Skeletal muscle tissue (tissue), 4 donors: ENCODE data around the gene RNF39. TPM values are rescaled to one million over a fixed set of nuclear protein-coding genes. Genes with fewer than 3 reads are reported as not detected.
A peak's percentile ranks its signal among the peaks of the same experiment; 100 is the strongest.
"Not testable (repeated sequence)": the region's sequence is repeated elsewhere in the genome, so short reads cannot be mapped to it uniquely, and the experiment has no call there.

Source experiments
- H3K27ac ChIP-seq: one replicate; pipeline ENCODE4 v1.7.0; 2013; ENCODE audit warnings: mild to moderate bottlenecking, low read depth, low read length, inconsistent platforms
- H3K27me3 ChIP-seq, 3 donors: one replicate each; pipeline ENCODE4 v1.7.0; 2013; ENCODE audit warnings: low read length in 3 of 3; ENCODE audit not compliant: control insufficient read depth in 3 of 3, insufficient read depth in 3 of 3
- H3K36me3 ChIP-seq, 3 donors: one replicate each; pipeline ENCODE4 v1.7.0; 2013; ENCODE audit warnings: low read length in 3 of 3; ENCODE audit not compliant: control insufficient read depth in 3 of 3, insufficient read depth in 3 of 3
- H3K4me1 ChIP-seq, 3 donors: one replicate each; pipeline ENCODE4 v1.7.0; 2013; ENCODE audit warnings: low read length in 3 of 3, mild to moderate bottlenecking in 3 of 3; ENCODE audit not compliant: control insufficient read depth in 3 of 3, insufficient read depth in 3 of 3
- H3K4me3 ChIP-seq, 3 donors: one replicate each; pipeline ENCODE4 v1.7.0; 2013; ENCODE audit warnings: low read length in 3 of 3
- H3K9ac ChIP-seq, 3 donors: one replicate each; pipeline ENCODE4 v1.7.0; 2013; ENCODE audit warnings: low read length in 3 of 3, mild to moderate bottlenecking in 3 of 3, moderate library complexity in 2 of 3, low read depth in 1 of 3
- H3K9me3 ChIP-seq, 3 donors: one replicate each; pipeline ENCODE4 v1.7.0; 2013; ENCODE audit warnings: low read length in 3 of 3; ENCODE audit not compliant: control insufficient read depth in 3 of 3
- total RNA-seq: library from RNA; depleted of rRNA; stranded (reverse); fragments of >200 nt; gene quantifications from one replicate; pipeline ENCODE4 v1.2.3, GENCODE V29; 2014
- donor health status: Osteomylitis.

The RNF39 gene, protein sequence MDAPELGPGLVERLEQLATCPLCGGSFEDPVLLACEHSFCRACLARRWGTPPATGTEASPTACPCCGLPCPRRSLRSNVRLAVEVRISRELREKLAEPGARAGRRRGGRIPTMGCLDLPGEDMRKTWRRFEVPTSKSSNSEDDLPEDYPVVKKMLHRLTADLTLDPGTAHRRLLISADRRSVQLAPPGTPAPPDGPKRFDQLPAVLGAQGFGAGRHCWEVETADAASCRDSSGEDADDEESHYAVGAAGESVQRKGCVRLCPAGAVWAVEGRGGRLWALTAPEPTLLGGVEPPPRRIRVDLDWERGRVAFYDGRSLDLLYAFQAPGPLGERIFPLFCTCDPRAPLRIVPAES
- total RNA-seq: not detected

DNA sequence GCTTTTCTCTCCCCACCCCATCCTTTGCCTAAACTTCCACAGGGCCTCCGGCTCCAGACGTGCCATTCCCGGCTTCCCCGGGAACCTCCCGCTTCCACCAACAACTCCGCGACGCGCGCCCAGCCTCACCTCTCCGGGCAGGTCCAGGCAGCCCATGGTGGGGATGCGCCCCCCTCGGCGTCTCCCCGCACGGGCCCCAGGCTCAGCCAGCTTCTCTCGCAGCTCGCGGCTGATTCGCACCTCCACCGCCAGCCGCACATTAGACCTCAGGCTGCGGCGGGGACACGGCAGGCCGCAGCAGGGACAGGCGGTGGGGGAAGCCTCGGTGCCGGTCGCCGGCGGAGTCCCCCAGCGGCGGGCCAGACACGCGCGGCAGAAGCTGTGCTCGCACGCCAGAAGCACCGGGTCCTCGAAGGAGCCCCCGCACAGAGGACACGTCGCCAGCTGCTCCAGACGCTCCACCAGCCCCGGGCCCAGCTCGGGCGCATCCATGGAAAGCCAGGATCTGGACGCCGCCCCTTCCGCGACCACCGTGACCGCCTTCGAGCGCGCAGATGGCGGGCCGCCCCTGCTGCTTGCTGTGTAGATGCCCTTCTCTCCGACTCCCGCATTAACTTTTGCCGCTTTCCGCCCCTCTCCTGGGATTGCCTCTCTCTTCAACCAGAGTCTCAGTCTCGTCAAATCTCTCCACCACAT lies at the start of gene RNF39:
Gene RNF39, minus strand, starts transcription at position 676 of the 696 bp plus-strand sequence. Its CDS starts 184 bp downstream, at position 492.
- H3K27me3 ChIP-seq: peaks cover 65 to 79% (median 75%) of the 10 kb centered on the region in 3 donors
- peak within 1 kb of the TSS in 2 of 3 donors; percentile 6 to 27 for H3K4me3 ChIP-seq
- peak within 1 kb of the TSS in 1 of 3 donors; percentile 16 for H3K9ac ChIP-seq
- H3K4me1 ChIP-seq: peaks cover 8 to 17% (median 14%) of the 10 kb centered on the region in 3 donors
- no peaks in the 10 kb centered on the region for H3K9me3 ChIP-seq
- peaks cover under 1 to 2% (median 2%) of the 10 kb centered on the region in 3 donors for H3K36me3 ChIP-seq
- no peak within 1 kb of the TSS for H3K27ac ChIP-seq

DNA sequence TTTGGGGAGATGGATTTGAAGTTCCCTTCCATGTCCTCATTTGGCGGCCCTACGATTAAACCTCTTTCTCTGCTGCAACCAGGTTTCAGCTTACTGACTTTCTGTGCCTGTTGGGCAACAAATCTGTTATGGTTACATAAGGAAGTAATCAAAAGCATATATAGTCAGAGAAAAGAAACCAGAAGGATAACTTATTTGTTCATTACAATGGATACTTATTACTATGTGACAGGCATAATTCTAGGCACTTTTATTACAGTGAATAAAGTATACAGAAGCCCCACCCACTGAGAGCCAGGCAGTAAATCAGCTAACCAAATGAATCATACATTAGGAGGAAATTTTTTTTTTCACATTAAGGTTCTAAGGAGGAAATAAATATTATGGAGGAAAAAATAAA lies 46.9 kb upstream of the RNF39 start:
- H3K36me3 ChIP-seq: no peaks in the 10 kb centered on the region
- peaks cover 0 to 15% (median 14%) of the 10 kb centered on the region in 3 donors for H3K27me3 ChIP-seq
- H3K4me1 ChIP-seq: peaks cover 0 to 5% (median 4%) of the 10 kb centered on the region in 3 donors
- H3K4me3 ChIP-seq: no peak overlapping the region
- H3K27ac ChIP-seq: no peak overlapping the region
- no peaks in the 10 kb centered on the region for H3K9me3 ChIP-seq
- H3K9ac ChIP-seq: no peak overlapping the region

DNA sequence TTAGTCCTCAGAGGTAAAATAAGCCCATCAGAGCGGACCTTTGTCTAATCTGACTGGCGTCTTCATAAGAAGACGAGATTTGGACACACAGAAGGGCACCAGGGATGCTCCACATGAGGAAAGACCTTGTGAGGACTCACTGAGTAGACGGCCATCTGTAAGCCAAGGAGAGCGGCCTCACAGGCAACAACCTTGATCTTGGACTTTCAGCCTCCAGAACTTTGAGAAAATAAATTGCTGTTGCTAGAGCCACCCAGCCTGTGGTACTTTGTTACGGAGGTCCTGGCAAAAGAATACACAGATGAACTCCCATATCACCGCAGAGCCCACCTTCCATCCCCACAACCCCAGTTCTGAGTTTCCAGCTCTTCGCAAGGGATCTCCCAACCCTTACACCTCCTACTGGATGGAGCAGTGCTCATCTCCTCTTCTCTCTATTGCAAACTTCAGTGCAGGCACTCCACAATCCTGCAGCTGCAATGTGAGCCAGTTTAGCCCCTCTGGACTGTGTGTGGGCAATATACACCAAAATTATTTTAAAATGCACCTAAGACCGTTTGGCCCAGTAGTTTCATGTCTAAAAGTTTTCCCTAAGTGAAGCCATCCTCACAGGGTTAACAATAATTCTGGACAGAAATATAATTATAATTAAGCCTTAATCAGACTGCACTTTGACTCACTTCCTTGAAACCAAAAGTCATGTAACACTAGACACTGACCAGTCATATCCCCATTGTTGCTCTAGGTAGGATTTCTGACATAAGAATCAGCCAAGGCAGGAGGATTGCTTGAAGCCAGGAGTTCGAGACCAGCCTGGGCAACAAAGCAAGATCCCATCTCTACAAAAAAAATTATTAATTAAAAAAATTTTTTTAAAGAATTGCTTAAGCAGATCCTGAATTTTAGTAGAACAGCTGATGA lies 46.1 kb upstream of the RNF39 start:
- Histone ChIP-seq H3K36me3 (no peaks in the 10 kb centered on the region), H3K4me3 (no peak overlapping the region), H3K9ac (no peak overlapping the region), H3K27ac (no peak overlapping the region), H3K4me1 (no peaks in the 10 kb centered on the region), H3K27me3 (peaks cover 0 to 8% (median 6%) of the 10 kb centered on the region in 3 donors), H3K9me3 (no peaks in the 10 kb centered on the region)

DNA sequence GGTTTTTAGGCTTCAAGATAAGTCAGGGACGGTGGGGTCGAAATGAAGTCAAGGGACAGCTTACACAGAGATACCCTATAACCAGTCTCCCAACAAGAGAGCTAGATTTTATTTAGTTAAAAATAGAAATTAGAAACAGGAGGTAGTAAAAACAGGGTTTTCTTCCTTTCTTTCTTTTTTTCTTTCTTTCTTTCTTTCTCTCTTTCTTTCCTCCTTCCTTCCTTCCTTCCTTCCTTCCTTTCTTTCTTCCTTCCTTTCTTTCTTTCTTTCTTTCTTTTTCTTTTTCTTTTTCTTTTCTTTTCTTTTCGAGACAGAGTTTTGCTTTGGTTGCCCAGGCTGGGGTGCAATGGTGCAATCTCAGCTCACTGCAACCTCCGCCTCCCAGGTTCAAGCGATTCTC lies 43.1 kb upstream of the RNF39 start:
- peaks cover 0 to 13% (median 6%) of the 10 kb centered on the region in 3 donors for H3K27me3 ChIP-seq
- not testable (repeated sequence) for H3K9me3 ChIP-seq, H3K4me3 ChIP-seq, H3K9ac ChIP-seq, H3K36me3 ChIP-seq, H3K4me1 ChIP-seq, H3K27ac ChIP-seq

DNA sequence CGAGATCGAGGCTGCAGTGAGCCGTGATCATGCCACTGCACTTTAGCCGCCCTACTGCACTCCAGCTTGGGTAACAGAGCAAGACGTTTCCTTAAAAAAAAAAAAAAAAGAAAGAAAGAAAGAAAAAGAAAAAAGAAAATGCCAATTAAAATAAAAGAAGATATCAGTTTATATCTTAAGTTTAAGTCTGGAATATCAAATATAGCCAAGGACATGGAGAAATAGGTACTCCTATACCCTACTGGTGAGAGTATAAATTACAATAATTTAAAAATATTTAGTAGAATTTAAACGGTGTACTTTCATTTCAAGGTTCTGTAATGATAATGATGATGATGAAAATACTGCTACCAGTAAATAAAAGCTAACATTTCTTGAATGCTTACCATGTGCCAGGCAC lies 41.2 kb upstream of the RNF39 start:
- Histone ChIP-seq H3K27ac (no peak overlapping the region), H3K36me3 (no peaks in the 10 kb centered on the region), H3K4me1 (no peaks in the 10 kb centered on the region), H3K27me3 (peaks cover 16 to 22% (median 20%) of the 10 kb centered on the region in 3 donors), H3K9me3 (no peaks in the 10 kb centered on the region), H3K9ac (no peak overlapping the region), H3K4me3 (no peak overlapping the region)

DNA sequence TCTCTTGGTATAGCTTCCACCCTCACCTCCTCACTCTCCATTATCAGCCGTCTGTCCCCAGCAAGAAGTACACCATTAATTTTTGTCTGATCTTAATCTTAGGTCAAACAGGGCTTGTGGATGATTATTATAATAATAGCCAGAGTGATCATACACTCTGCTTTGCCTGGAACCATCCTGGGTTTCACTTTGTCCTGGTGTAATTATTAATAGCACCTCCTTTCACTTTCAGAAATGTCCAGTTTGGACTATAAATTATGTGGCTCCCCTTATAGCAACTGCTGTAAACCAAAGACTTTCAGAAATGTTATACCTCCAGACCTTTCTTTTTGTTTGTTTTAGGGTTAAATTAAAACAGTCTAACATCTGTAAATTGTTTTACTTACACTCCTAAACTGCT lies 38.3 kb upstream of the RNF39 start:
- H3K27me3 ChIP-seq: peaks cover 31 to 33% (median 32%) of the 10 kb centered on the region in 3 donors
- no peak overlapping the region for H3K9ac ChIP-seq
- H3K9me3 ChIP-seq: no peaks in the 10 kb centered on the region
- no peak overlapping the region for H3K27ac ChIP-seq
- H3K4me1 ChIP-seq: no peaks in the 10 kb centered on the region
- no peaks in the 10 kb centered on the region for H3K36me3 ChIP-seq
- no peak overlapping the region for H3K4me3 ChIP-seq

DNA sequence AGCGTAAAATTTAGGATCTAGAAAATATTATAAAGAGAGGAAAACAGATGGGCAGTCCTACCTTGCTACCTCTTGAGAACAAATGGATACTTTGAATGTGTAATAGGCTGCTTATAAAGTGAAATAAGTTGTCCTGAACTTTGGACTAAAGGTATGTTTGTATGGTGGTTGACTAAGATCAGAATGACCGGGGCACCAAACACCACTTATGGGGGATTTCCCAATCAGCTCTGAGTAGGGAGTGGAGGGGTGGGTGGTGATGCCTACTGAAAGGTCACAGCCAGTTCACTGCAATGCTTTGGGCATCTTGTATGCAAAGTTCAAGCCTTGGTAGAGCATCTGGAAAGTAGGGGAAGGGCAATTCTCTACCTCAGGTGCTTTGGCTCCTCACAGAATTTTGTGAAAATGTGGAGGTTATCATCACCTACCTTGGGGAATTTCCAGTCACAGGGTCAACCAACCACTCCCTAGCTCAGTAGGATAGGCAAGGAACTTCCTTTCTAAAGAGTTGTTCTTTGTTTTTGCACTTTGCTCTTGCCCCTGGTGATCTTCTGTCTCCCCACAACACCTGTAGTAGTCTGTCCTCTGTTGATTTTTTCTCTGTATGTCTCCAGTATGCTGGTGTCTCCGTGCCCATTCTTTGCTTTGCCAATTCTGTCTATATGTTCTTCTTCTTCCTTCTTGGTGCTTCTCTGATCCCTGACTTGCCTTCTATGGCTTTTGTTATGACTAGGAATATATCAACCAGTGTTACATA lies 37.6 kb upstream of the RNF39 start, which contains the start of gene TRIM31:
Gene TRIM31, minus strand, starts transcription at position 88 of the 757 bp plus-strand sequence. CDS start 285 bp downstream, outside the sequence.
- H3K9ac ChIP-seq: no peak within 1 kb of the TSS
- H3K4me3 ChIP-seq: no peak within 1 kb of the TSS
- no peaks in the 10 kb centered on the region for H3K9me3 ChIP-seq
- no peaks in the 10 kb centered on the region for H3K36me3 ChIP-seq
- H3K27ac ChIP-seq: no peak within 1 kb of the TSS
- no peaks in the 10 kb centered on the region for H3K4me1 ChIP-seq
- peaks cover 31 to 37% (median 32%) of the 10 kb centered on the region in 3 donors for H3K27me3 ChIP-seq

DNA sequence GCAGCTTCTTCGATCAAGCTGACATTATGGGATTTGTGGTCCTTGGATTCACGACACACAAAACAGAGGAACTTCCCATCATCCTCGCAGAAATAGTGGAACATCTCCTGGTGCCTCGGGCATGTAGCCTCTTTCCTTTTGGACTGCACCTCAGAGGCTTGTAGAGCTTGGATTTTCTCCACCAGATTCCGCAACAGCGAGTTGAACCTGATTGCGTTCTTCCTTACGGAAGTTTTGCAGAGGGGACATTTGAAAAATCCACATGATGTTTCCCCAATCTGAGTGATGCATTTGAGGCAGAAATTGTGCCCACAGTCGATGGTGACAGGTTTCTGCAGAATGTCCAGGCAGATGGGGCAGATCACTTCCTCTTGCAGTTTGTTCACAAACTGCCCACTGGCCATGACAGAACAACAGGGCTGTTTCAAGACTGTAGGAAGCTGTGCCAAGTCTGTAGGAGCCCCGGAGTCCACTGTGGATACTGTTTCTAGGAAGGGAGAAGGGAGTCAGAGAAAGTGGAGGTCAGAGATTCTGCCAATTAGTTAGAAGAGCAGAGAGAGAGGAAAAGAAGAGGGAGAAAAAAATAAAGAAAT lies 36.9 kb upstream of the RNF39 start:
- no peak overlapping the region for H3K27ac ChIP-seq
- no peak overlapping the region for H3K9ac ChIP-seq
- peaks cover 32 to 37% (median 35%) of the 10 kb centered on the region in 3 donors for H3K27me3 ChIP-seq
- H3K9me3 ChIP-seq: no peaks in the 10 kb centered on the region
- H3K36me3 ChIP-seq: no peaks in the 10 kb centered on the region
- H3K4me3 ChIP-seq: no peak overlapping the region
- no peaks in the 10 kb centered on the region for H3K4me1 ChIP-seq
